ENCODE measurements around the gene MST1.

DNA sequence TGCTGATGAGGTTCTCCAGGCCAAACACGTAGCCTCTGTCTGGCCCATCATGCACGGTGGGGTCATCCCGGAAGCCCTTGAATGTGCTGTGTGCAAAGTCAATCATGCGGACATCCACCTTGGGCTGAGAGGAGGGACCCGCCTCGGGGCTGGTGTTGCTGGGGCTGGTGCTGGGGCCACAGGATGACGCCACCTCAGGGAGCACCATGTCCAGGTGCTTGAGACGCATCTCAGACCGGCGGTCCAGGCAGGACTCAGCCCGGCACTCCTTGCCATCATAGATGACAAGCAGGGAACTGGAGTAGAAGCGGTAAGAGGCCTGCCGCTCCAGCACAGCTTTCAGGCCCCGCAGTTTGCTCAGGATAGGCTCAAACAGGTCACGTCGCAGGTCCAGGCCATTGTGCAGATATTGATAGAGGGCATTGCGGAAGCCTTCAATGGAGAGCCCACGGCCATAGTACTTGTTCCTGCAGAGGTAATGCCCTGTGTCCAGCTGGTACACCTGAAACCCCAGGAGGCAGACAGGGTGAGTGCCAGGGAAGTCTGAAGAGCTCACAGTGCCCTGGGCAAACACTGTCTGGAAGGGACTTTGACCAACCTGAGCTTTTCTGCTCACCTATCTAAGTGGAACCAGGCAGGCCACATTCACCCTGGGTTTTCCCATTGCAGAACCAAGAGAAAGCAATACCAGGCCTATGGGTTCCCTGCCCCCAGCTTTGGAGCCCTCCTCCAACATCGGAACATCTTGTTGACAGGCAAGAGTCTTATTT, 38.1 kb upstream of the MST1 start:
- TF ChIP-seq EZH2phosphoT487 (IDR thresholded peaks at IDR 0.05; ENCODE audit: low read depth, severe bottlenecking, unreplicated experiment): no peak
- TF ChIP-seq, protein P1, sequence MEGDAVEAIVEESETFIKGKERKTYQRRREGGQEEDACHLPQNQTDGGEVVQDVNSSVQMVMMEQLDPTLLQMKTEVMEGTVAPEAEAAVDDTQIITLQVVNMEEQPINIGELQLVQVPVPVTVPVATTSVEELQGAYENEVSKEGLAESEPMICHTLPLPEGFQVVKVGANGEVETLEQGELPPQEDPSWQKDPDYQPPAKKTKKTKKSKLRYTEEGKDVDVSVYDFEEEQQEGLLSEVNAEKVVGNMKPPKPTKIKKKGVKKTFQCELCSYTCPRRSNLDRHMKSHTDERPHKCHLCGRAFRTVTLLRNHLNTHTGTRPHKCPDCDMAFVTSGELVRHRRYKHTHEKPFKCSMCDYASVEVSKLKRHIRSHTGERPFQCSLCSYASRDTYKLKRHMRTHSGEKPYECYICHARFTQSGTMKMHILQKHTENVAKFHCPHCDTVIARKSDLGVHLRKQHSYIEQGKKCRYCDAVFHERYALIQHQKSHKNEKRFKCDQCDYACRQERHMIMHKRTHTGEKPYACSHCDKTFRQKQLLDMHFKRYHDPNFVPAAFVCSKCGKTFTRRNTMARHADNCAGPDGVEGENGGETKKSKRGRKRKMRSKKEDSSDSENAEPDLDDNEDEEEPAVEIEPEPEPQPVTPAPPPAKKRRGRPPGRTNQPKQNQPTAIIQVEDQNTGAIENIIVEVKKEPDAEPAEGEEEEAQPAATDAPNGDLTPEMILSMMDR (IDR thresholded peaks at IDR 0.05; ENCODE audit: poor library complexity): no peak
